Gastrocnemius medialis (tissue), 4 donors: ENCODE results near the gene ARL15. TPM values are rescaled to one million over a fixed set of nuclear protein-coding genes. Genes with fewer than 3 reads are reported as not detected.
A peak's percentile ranks its signal among the peaks of the same experiment; 100 is the strongest.

ENCODE experiments used
- ATAC-seq, 2 donors: fragments of 150-250 bp; one replicate each; pipeline ENCODE4 v1.9.1; 2016
- DNase-seq, 2 donors: peaks; one replicate each; pipeline ENCODE4 v3.0.0-alpha.2; 2019
- H3K27ac ChIP-seq, 4 donors: fragments of 200-600 bp; sonication (generic); 1 replicate in 1 of 4; 2 replicates in 3 of 4; pipeline ENCODE4 v1.5.1; 2016 to 2018; ENCODE audit warnings: mild to moderate bottlenecking in 2 of 4, moderate library complexity in 1 of 4
- H3K27me3 ChIP-seq, 3 donors: fragments of 200-600 bp; sonication (generic) in 2 of 3; 1 replicate in 1 of 3; 2 replicates in 2 of 3; pipeline versions ENCODE4 v1.5.1 to v1.6.0; 2016 to 2019; ENCODE audit warnings: mild to moderate bottlenecking in 1 of 3, moderate library complexity in 1 of 3
- H3K36me3 ChIP-seq, 2 donors: fragments of 200-600 bp; sonication (generic) in 1 of 2; one replicate each; pipeline ENCODE4 v1.5.1; 2017 to 2018
- H3K4me1 ChIP-seq, 2 donors: fragments of 200-600 bp; sonication (generic) in 1 of 2; one replicate each; pipeline ENCODE4 v1.5.1; 2016 to 2017; ENCODE audit warnings: mild to moderate bottlenecking in 2 of 2
- H3K4me3 ChIP-seq, 4 donors: fragments of 200-600 bp; sonication (generic) in 3 of 4; 1 replicate in 1 of 4; 2 replicates in 3 of 4; pipeline ENCODE4 v1.5.1; 2016 to 2019; ENCODE audit warnings: mild to moderate bottlenecking in 2 of 4
- H3K9me3 ChIP-seq, 3 donors: fragments of 200-600 bp; sonication (generic) in 2 of 3; 1 replicate in 1 of 3; 2 replicates in 2 of 3; pipeline ENCODE4 v1.5.1; 2016 to 2019
- CTCF ChIP-seq, 5 experiments: fragments of 450-650 bp in 3 of 5; fragments of 200-600 bp in 2 of 5; sonication (generic) in 2 of 5; IDR thresholded peaks in 4 of 5; conservative IDR thresholded peaks in 1 of 5; 1 replicate in 4 of 5; 2 replicates in 1 of 5; pipeline ENCODE4 v1.5.1; 2016 to 2019; ENCODE audit warnings: antibody characterized with exemption in 5 of 5, mild to moderate bottlenecking in 3 of 5, moderate library complexity in 3 of 5
- POLR2A ChIP-seq, 2 donors: fragments of 450-650 bp; IDR thresholded peaks; one replicate each; pipeline ENCODE4 v1.6.1; 2017; ENCODE audit warnings: antibody characterized with exemption in 2 of 2, mild to moderate bottlenecking in 2 of 2, moderate library complexity in 2 of 2
- in situ Hi-C, 4 donors: fragments of 200-750 bp; cut with MboI; loops; one replicate each; pipeline versions ENCODE4 v1.15.0 to v1.8.0; 2017; ENCODE audit warnings: low sequenced_read_pairs in 4 of 4
- intact Hi-C: fragments of 100-400 bp; cut with DNase I; formaldehyde crosslinking; loops from one replicate; pipeline ENCODE4 v1.15.1; 2023; ENCODE audit warnings: low total_unique reads
- total RNA-seq, 4 donors: library from RNA; depleted of rRNA; stranded (reverse); fragments of >200 nt; gene quantifications; one replicate each; pipeline versions ENCODE4 v1.1.0 to v1.2.3, GENCODE V29; 2016

ARL15 gene
- total RNA-seq, 4 donors from 2014 or later, result 1.7 to 5.5 (median 3.2) TPM

- no peaks in the 10 kb centered on the region for H3K27me3 ChIP-seq
- ATAC-seq (no peak), DNase-seq (no peak)
- peaks cover 8 to 11% of the 10 kb centered on the region in 2 donors for H3K4me1 ChIP-seq
- in situ Hi-C loops (no loop called here), intact Hi-C loops (loop anchor here (5.0 to 10.0 kb wide), 2 partner anchors 747 to 1056 kb away; partner anchors contain the start of gene NDUFS4)
- peak overlapping the region; percentile 59 to 94 (median 80) for H3K4me3 ChIP-seq
- peak overlapping the region in 2 of 4 donors; percentile 83 to 85 for H3K27ac ChIP-seq
- H3K36me3 ChIP-seq, result no peaks in the 10 kb centered on the region
- H3K9me3 ChIP-seq, result no peaks in the 10 kb centered on the region
- TF ChIP-seq POLR2A (IDR thresholded peaks at IDR 0.05) (no peak), CTCF (IDR thresholded peaks at IDR 0.05 in 4 of 5, conservative IDR thresholded peaks at IDR 0.05 in 1 of 5) (no peak)
These were observed 1.1 kb downstream of the ARL15 start for GRCh38 chr5:54309276-54309675.

- no peak for TF ChIP-seq CTCF (IDR thresholded peaks at IDR 0.05 in 4 of 5, conservative IDR thresholded peaks at IDR 0.05 in 1 of 5)
- TF ChIP-seq POLR2A (IDR thresholded peaks at IDR 0.05), result no peak
- in situ Hi-C loops, result no loop called here
- Histone ChIP-seq H3K36me3 (no peaks in the 10 kb centered on the region), H3K27ac (no peak overlapping the region), H3K9me3 (no peaks in the 10 kb centered on the region), H3K4me1 (peaks cover 8 to 11% of the 10 kb centered on the region in 2 donors), H3K4me3 (no peak overlapping the region), H3K27me3 (no peaks in the 10 kb centered on the region)
- no peak for DNase-seq
- no peak for ATAC-seq
- intact Hi-C loops, result loop anchor here (5.0 to 10.0 kb wide), 2 partner anchors 745 to 1057 kb away; partner anchors contain the start of gene NDUFS4
These were observed 2.8 kb downstream of the ARL15 start for GRCh38 chr5:54307583-54307982.

GRCh38 chr5:54306893-54307292 lies 3.5 kb downstream of the ARL15 start:
- no peaks in the 10 kb centered on the region for H3K9me3 ChIP-seq
- intact Hi-C loops (loop anchor here (5.0 to 10.0 kb wide), 2 partner anchors 745 to 1058 kb away; partner anchors contain the start of gene NDUFS4), in situ Hi-C loops (no loop called here)
- no peak overlapping the region for H3K4me3 ChIP-seq
- H3K4me1 ChIP-seq, result peaks cover 8 to 16% of the 10 kb centered on the region in 2 donors
- DNase-seq (no peak), ATAC-seq (no peak)
- no peak overlapping the region for H3K27ac ChIP-seq
- H3K36me3 ChIP-seq, result no peaks in the 10 kb centered on the region
- H3K27me3 ChIP-seq, result no peaks in the 10 kb centered on the region
- no peak for TF ChIP-seq POLR2A (IDR thresholded peaks at IDR 0.05)
- no peak for TF ChIP-seq CTCF (IDR thresholded peaks at IDR 0.05 in 4 of 5, conservative IDR thresholded peaks at IDR 0.05 in 1 of 5)

GRCh38 chr5:54305737-54306136 lies 4.6 kb downstream of the ARL15 start:
- Histone ChIP-seq H3K27ac (no peak overlapping the region), H3K36me3 (no peaks in the 10 kb centered on the region), H3K4me3 (no peak overlapping the region), H3K4me1 (peaks cover 8 to 16% of the 10 kb centered on the region in 2 donors), H3K27me3 (no peaks in the 10 kb centered on the region), H3K9me3 (no peaks in the 10 kb centered on the region)
- intact Hi-C loops (loop anchor here (5.0 to 10.0 kb wide), 2 partner anchors 743 to 1059 kb away; partner anchors contain the start of gene NDUFS4), in situ Hi-C loops (no loop called here)
- no peak for TF ChIP-seq POLR2A (IDR thresholded peaks at IDR 0.05)
- TF ChIP-seq CTCF (IDR thresholded peaks at IDR 0.05 in 4 of 5, conservative IDR thresholded peaks at IDR 0.05 in 1 of 5), result no peak
- ATAC-seq (no peak), DNase-seq (no peak)

GRCh38 chr5:54304040-54304439 lies 6.3 kb downstream of the ARL15 start:
- H3K36me3 ChIP-seq, result no peaks in the 10 kb centered on the region
- no peak for TF ChIP-seq CTCF (IDR thresholded peaks at IDR 0.05 in 4 of 5, conservative IDR thresholded peaks at IDR 0.05 in 1 of 5)
- no peak for TF ChIP-seq POLR2A (IDR thresholded peaks at IDR 0.05)
- intact Hi-C loops (loop anchor here (10.0 kb wide), 1 partner anchor 1061 kb away; no protein-coding TSS in a partner anchor), in situ Hi-C loops (no loop called here)
- H3K9me3 ChIP-seq, result no peaks in the 10 kb centered on the region
- no peak overlapping the region for H3K4me3 ChIP-seq
- DNase-seq, result no peak
- peaks cover 5 to 12% of the 10 kb centered on the region in 2 donors for H3K4me1 ChIP-seq
- H3K27me3 ChIP-seq, result no peaks in the 10 kb centered on the region
- H3K27ac ChIP-seq, result no peak overlapping the region
- ATAC-seq, result no peak
